GM12878 (cell line): ENCODE measurements around the gene AOPEP. TPM values are rescaled to one million over a fixed set of nuclear protein-coding genes. Genes with fewer than 3 reads are reported as not detected.

Source experiments
- ATAC-seq: fragments of 200-7000 bp; cut with Tn5 transposase; 3 replicates; pipeline ENCODE4 v1.9.1; 2020; ENCODE audit warnings: mild to moderate bottlenecking, moderate library complexity
- BruUV-seq: library from RNA; stranded (reverse); fragments of 400-500 nt; replicated peaks from 2 replicates; lab custom pipeline; 2021; lab: Mats Ljungman, UMichigan
- CTCF ChIA-PET: fragments of 300-600 bp; sonication (Branson Sonifier 250); formaldehyde crosslinking; extraction: SDS; loops from one replicate; lab custom pipeline; 2021; ENCODE audit warnings: inconsistent platforms; lab: Yijun Ruan, JAX
- POLR2A ChIA-PET: fragments of 350-600 bp; formaldehyde crosslinking; extraction: SDS; loops from one replicate; lab custom pipeline; 2021; ENCODE audit warnings: inconsistent platforms; lab: Charles Lee
- RAD21 ChIA-PET: fragments of 300-600 bp; sonication (Branson Sonifier 250); formaldehyde crosslinking; loops from one replicate; lab custom pipeline; 2023; ENCODE audit warnings: antibody characterized with exemption; ENCODE audit not compliant: unreplicated experiment; lab: Charles Lee
- SMC1A ChIA-PET: fragments of 300-600 bp; sonication (Branson Sonifier 250); formaldehyde crosslinking; loops from one replicate; lab custom pipeline; 2023; ENCODE audit not compliant: unreplicated experiment, uncharacterized antibody; lab: Charles Lee
- DNase-seq: peaks from one replicate; pipeline ENCODE4 v3.0.0-alpha.2; 2011; ENCODE audit warnings: low read depth, low spot score
- FAIRE-seq: peaks from 3 replicates; lab custom pipeline; 2011; peaks lifted over from hg19 to GRCh38; lab: Jason Lieb, UNC
- H2AFZ ChIP-seq: 2 replicates; pipeline ENCODE4 v1.6.0; 2011; ENCODE audit warnings: low read depth, low read length, control low read depth; ENCODE audit not compliant: control insufficient read depth
- H3K27ac ChIP-seq: 2 replicates; pipeline ENCODE4 v1.5.1; 2011; ENCODE audit warnings: control low read depth; ENCODE audit not compliant: control insufficient read depth, insufficient read depth
- H3K27me3 ChIP-seq, 2 experiments: replicated peaks in 1 of 2; 2 replicates each; pipeline versions ENCODE4 v1.6.0 to v1.6.1; 2011; ENCODE audit warnings: low read length in 1 of 2; ENCODE audit not compliant: control insufficient read depth in 2 of 2, insufficient read depth in 2 of 2
- H3K36me3 ChIP-seq, 2 experiments: 2 replicates each; pipeline ENCODE4 v1.5.1; 2011; ENCODE audit warnings: low read length in 1 of 2; ENCODE audit not compliant: control insufficient read depth in 2 of 2, insufficient read depth in 2 of 2
- H3K4me1 ChIP-seq: 2 replicates; pipeline ENCODE4 v1.6.1; 2011; ENCODE audit warnings: mild to moderate bottlenecking, low read length, moderate library complexity, mixed read lengths; ENCODE audit not compliant: control insufficient read depth, insufficient read depth
- H3K4me2 ChIP-seq: 2 replicates; pipeline ENCODE4 v1.6.0; 2011; ENCODE audit warnings: control low read depth; ENCODE audit not compliant: control insufficient read depth, insufficient read depth
- H3K4me3 ChIP-seq: fragments of 200-600 bp; sonication (generic); 2 replicates; pipeline ENCODE4 v1.5.1; 2016
- H3K79me2 ChIP-seq: 2 replicates; pipeline ENCODE4 v1.6.0; 2011; ENCODE audit warnings: low read length; ENCODE audit not compliant: control insufficient read depth, insufficient read depth
- H3K9ac ChIP-seq: 2 replicates; pipeline ENCODE4 v1.8.0; 2011; ENCODE audit warnings: low read length, control low read depth, mixed read lengths; ENCODE audit not compliant: control insufficient read depth, insufficient read depth
- H3K9me3 ChIP-seq: replicated peaks from 3 replicates; pipeline ENCODE4 v1.5.1; 2011; ENCODE audit warnings: mild to moderate bottlenecking, low read length; ENCODE audit not compliant: control insufficient read depth, insufficient read depth
- H4K20me1 ChIP-seq: 2 replicates; pipeline ENCODE4 v1.6.0; 2011; ENCODE audit not compliant: control insufficient read depth, insufficient read depth
- BCL11A ChIP-seq: IDR thresholded peaks from 2 replicates; pipeline ENCODE4 v1.6.1; 2011; ENCODE audit warnings: low read depth, low read length
- BRCA1 ChIP-seq: IDR thresholded peaks from 2 replicates; pipeline ENCODE4 v1.6.1; 2011; ENCODE audit warnings: low read depth, low read length, improper control_type of control experiment
- CBFB ChIP-seq: IDR thresholded peaks from 2 replicates; pipeline ENCODE4 v1.6.1; 2016; ENCODE audit warnings: antibody characterized with exemption, low read depth
- CHD1 ChIP-seq: IDR thresholded peaks from 2 replicates; pipeline ENCODE4 v1.6.1; 2012; ENCODE audit warnings: low read depth, low read length, improper control_type of control experiment
- CREM ChIP-seq: IDR thresholded peaks from 2 replicates; pipeline ENCODE4 v1.6.1; 2014; ENCODE audit warnings: antibody characterized with exemption, low read depth
- GABPA ChIP-seq: IDR thresholded peaks from 2 replicates; pipeline ENCODE4 v1.6.1; 2014; ENCODE audit warnings: antibody characterized with exemption, low read depth, mild to moderate bottlenecking, inconsistent platforms
- RAD21 ChIP-seq: IDR thresholded peaks from 2 replicates; pipeline ENCODE4 v1.6.1; 2011; ENCODE audit warnings: mild to moderate bottlenecking, low read depth, low read length, moderate library complexity; ENCODE audit not compliant: insufficient read depth
- RAD51 ChIP-seq: fragments of 450-650 bp; IDR thresholded peaks from 2 replicates; pipeline ENCODE4 v1.6.1; 2016; ENCODE audit warnings: moderate library complexity, mild to moderate bottlenecking, inconsistent platforms
- RBBP5 ChIP-seq: fragments of 200-600 bp; sonication (generic); conservative IDR thresholded peaks from 2 replicates; pipeline ENCODE4 v1.6.1; 2016
- SIX5 ChIP-seq: IDR thresholded peaks from 2 replicates; pipeline ENCODE4 v1.6.1; 2011; ENCODE audit warnings: mild to moderate bottlenecking, low read depth, low read length, moderate library complexity; ENCODE audit not compliant: severe bottlenecking
- SMC3 ChIP-seq: IDR thresholded peaks from 2 replicates; pipeline ENCODE4 v1.6.1; 2011; ENCODE audit warnings: low read length, improper control_type of control experiment, borderline replicate concordance
- SP1 ChIP-seq: IDR thresholded peaks from one replicate; pipeline ENCODE4 v1.6.1; 2011; ENCODE audit warnings: low read depth, low read length
- YBX1 ChIP-seq: fragments of 450-650 bp; IDR thresholded peaks from 2 replicates; pipeline ENCODE4 v1.6.1; 2016; ENCODE audit warnings: antibody characterized with exemption
- ZSCAN29 ChIP-seq: fragments of 450-650 bp; IDR thresholded peaks from 2 replicates; pipeline ENCODE4 v1.6.1; 2017; ENCODE audit warnings: mild to moderate bottlenecking, moderate library complexity
- WGBS: methylation state at CpG from one replicate; pipeline ENCODE4 v1.1.6; 2016; ENCODE audit warnings: low lambda C conversion rate; ENCODE audit not compliant: insufficient replicate concordance, insufficient coverage; ENCODE audit errors: missing lambda C conversion rate; 5-methylcytosine and 5-hydroxymethylcytosine counted together
- in situ Hi-C: fragments of 300-500 bp; cut with MboI; formaldehyde crosslinking; loops from 9 replicates; pipeline ENCODE4 v1.14.3; 2018; ENCODE audit warnings: mixed read lengths
- intact Hi-C: fragments of 100-400 bp; cut with micrococcal nuclease; formaldehyde crosslinking; loops from one replicate; pipeline ENCODE4 v1.14.2; 2022; ENCODE audit not compliant: unreplicated experiment
- polyA plus RNA-seq, 11 experiments: library from polyadenylated mRNA; depleted of rRNA in 4 of 11; unstranded in 6 of 11; stranded (reverse) in 5 of 11; fragments of >200 nt; fragmentation: Nextera tagmentation in 4 of 11; fragmentation: Illumina TruSeq in 1 of 11; extraction: Ambion mirVana in 4 of 11; extraction: Trizol in 1 of 11; gene quantifications; 1 replicate in 1 of 11; 2 replicates in 10 of 11; pipeline versions ENCODE4 v1.2.1 to v1.2.3, GENCODE V29; 2011 to 2016; ENCODE audit warnings: inconsistent platforms in 2 of 11, missing spikeins in 2 of 11, low read depth in 1 of 11
- total RNA-seq, 4 experiments: library from RNA; depleted of rRNA in 3 of 4; stranded (reverse); fragments of >200 nt in 3 of 4; fragmentation: Illumina TruSeq in 1 of 4; extraction: Trizol in 1 of 4; gene quantifications; 2 replicates each; pipeline versions ENCODE4 v1.2.1 to v1.2.3, GENCODE V29; 2013 to 2021
- TF ChIP-seq, protein P1 (sequence below): fragments of 450-650 bp; formaldehyde crosslinking; IDR thresholded peaks from 2 replicates; pipeline ENCODE4 v1.4.0; 2022; ENCODE audit warnings: mild to moderate bottlenecking, moderate library complexity
- TF ChIP-seq, protein P2 (sequence below): fragments of 450-650 bp; formaldehyde crosslinking; IDR thresholded peaks from 2 replicates; pipeline ENCODE4 v1.4.0; 2020; ENCODE audit warnings: mild to moderate bottlenecking, moderate library complexity

The AOPEP gene
- total and polyA plus RNA-seq, 10 of the 15 experiments (the other 5 are each of a cell fraction or from before 2014, with no cell fraction given) = 2.3 to 16.9 (median 10.1) TPM

DNA sequence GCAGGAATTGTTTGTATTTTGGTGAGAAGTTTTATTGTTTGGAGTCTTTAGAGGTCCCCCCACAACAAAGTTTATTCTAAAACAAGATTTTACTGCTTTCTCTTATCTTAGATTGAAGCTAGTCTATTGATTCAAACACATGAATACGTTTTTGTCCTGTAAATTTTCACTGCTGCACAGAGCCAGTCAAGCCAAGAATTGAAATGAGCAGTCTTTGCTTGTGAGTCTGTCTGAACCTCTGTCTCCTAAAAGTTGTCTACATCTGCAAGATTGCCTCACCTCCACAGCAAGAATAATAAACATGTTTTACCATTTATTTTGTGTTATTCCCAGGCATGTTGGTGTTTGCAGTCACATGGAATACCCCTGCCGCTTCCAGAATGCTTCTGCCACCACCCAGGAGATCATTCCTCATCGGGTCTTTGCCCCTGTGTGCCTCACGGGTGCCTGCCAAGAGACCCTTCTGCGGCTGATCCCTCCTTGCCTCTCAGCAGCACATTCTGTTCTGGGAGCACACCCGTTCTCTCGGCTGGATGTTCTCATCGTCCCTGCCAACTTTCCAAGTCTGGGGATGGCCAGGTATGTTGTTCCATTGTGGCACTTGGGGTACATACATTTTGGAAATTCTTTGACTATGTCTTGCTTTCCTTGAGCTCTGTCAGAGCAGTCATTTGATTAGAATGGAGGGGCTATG, 74.1 kb downstream of the AOPEP start:
- POLR2A ChIA-PET = no interaction called here
- H3K36me3 ChIP-seq = no peaks in the 10 kb centered on the region; a peak in 1 of 4 replicates
- no peaks in the 10 kb centered on the region for H4K20me1 ChIP-seq
- peaks cover 47% of the 10 kb centered on the region for H3K4me1 ChIP-seq
- no peak overlapping the region for H3K27ac ChIP-seq
- H3K79me2 ChIP-seq = peaks cover 5% of the 10 kb centered on the region; the same call in 1 of the 2 replicates
- no peak overlapping the region for H3K9ac ChIP-seq
- no peak overlapping the region for H3K4me2 ChIP-seq
- CTCF ChIA-PET = interaction anchor here (0.5 to 2.5 kb wide), 6 partner anchors 17 to 368 kb away, joined by 3 to 11 read pairs (median 4); no protein-coding TSS in a partner anchor
- FAIRE-seq (no peak), DNase-seq (no peak), ATAC-seq (no peak)
- TF ChIP-seq RAD51 (no peak), RBBP5 (no peak), CREM (no peak), YBX1 (no peak), BRCA1 (no peak), SIX5 (no peak), CBFB (no peak), SP1 (no peak), SMC3 (no peak), ZSCAN29 (no peak), BCL11A (no peak), RAD21 (no peak), CHD1 (no peak), GABPA (no peak)
- TF ChIP-seq, protein P1, sequence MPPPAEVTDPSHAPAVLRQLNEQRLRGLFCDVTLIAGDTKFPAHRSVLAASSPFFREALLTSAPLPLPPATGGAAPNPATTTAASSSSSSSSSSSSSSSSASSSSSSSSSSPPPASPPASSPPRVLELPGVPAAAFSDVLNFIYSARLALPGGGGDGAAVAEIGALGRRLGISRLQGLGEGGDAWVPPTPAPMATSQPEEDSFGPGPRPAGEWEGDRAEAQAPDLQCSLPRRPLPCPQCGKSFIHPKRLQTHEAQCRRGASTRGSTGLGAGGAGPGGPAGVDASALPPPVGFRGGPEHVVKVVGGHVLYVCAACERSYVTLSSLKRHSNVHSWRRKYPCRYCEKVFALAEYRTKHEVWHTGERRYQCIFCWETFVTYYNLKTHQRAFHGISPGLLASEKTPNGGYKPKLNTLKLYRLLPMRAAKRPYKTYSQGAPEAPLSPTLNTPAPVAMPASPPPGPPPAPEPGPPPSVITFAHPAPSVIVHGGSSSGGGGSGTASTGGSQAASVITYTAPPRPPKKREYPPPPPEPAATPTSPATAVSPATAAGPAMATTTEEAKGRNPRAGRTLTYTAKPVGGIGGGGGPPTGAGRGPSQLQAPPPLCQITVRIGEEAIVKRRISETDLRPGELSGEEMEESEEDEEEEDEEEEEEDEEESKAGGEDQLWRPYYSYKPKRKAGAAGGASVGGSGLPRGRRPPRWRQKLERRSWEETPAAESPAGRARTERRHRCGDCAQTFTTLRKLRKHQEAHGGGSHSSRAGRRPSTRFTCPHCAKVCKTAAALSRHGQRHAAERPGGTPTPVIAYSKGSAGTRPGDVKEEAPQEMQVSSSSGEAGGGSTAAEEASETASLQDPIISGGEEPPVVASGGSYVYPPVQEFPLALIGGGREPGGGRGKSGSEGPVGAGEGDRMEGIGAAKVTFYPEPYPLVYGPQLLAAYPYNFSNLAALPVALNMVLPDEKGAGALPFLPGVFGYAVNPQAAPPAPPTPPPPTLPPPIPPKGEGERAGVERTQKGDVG = no peak
- TF ChIP-seq, protein P2, sequence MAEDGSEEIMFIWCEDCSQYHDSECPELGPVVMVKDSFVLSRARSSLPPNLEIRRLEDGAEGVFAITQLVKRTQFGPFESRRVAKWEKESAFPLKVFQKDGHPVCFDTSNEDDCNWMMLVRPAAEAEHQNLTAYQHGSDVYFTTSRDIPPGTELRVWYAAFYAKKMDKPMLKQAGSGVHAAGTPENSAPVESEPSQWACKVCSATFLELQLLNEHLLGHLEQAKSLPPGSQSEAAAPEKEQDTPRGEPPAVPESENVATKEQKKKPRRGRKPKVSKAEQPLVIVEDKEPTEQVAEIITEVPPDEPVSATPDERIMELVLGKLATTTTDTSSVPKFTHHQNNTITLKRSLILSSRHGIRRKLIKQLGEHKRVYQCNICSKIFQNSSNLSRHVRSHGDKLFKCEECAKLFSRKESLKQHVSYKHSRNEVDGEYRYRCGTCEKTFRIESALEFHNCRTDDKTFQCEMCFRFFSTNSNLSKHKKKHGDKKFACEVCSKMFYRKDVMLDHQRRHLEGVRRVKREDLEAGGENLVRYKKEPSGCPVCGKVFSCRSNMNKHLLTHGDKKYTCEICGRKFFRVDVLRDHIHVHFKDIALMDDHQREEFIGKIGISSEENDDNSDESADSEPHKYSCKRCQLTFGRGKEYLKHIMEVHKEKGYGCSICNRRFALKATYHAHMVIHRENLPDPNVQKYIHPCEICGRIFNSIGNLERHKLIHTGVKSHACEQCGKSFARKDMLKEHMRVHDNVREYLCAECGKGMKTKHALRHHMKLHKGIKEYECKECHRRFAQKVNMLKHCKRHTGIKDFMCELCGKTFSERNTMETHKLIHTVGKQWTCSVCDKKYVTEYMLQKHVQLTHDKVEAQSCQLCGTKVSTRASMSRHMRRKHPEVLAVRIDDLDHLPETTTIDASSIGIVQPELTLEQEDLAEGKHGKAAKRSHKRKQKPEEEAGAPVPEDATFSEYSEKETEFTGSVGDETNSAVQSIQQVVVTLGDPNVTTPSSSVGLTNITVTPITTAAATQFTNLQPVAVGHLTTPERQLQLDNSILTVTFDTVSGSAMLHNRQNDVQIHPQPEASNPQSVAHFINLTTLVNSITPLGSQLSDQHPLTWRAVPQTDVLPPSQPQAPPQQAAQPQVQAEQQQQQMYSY (CRISPR knock-in tag) = no peak
- SMC1A ChIA-PET = interaction anchor here (0.8 to 1.5 kb wide), 6 partner anchors 10 to 331 kb away, joined by 3 to 4 read pairs (median 3); no protein-coding TSS in a partner anchor
- in situ Hi-C loops = no loop called here
- no peaks in the 10 kb centered on the region for H3K9me3 ChIP-seq
- no peak overlapping the region for H3K4me3 ChIP-seq
- intact Hi-C loops = no loop called here
- H3K27me3 ChIP-seq = no peaks in the 10 kb centered on the region
- H2AFZ ChIP-seq = no peak overlapping the region
- no TSS peak for BruUV-seq
- 97% methylated on average over 8 of the region's 8 CpGs for WGBS
- RAD21 ChIA-PET = interaction anchor here (5.9 kb wide), 1 partner anchor 16 kb away, joined by 29 read pairs; no protein-coding TSS in a partner anchor
